Large intestine (tissue), 3 donors: ENCODE results near the gene FAM118B. TPM values are rescaled to one million over a fixed set of nuclear protein-coding genes. Genes with fewer than 3 reads are reported as not detected.

Experiments
- DNase-seq, 2 donors: peaks; one replicate each; pipeline versions ENCODE4 v3.0.0 to v3.0.0-alpha.2; 2013
- H3K27ac ChIP-seq: one replicate; pipeline ENCODE4 v1.5.1; 2013; ENCODE audit warnings: low read length
- H3K27me3 ChIP-seq: 2 replicates; pipeline ENCODE4 v1.6.1; 2013; ENCODE audit warnings: low read length; ENCODE audit not compliant: control insufficient read depth, insufficient read depth
- H3K36me3 ChIP-seq: 2 replicates; pipeline ENCODE4 v1.6.1; 2013; ENCODE audit warnings: low read length; ENCODE audit not compliant: control insufficient read depth, insufficient read depth
- H3K4me1 ChIP-seq: one replicate; pipeline ENCODE4 v1.6.1; 2013; ENCODE audit warnings: low read length; ENCODE audit not compliant: control insufficient read depth, insufficient read depth
- H3K4me3 ChIP-seq: one replicate; pipeline ENCODE4 v1.5.1; 2013; ENCODE audit warnings: low read length
- H3K9me3 ChIP-seq: one replicate; pipeline ENCODE4 v1.6.1; 2013; ENCODE audit warnings: mild to moderate bottlenecking, low read depth, low read length, moderate library complexity; ENCODE audit not compliant: control insufficient read depth
- WGBS: methylation state at CpG from one replicate; pipeline ENCODE4 v1.1.5; 2013; ENCODE audit warnings: low lambda C conversion rate; ENCODE audit not compliant: insufficient coverage; 5-methylcytosine and 5-hydroxymethylcytosine counted together
- polyA plus RNA-seq: library from polyadenylated mRNA; unstranded; fragments of 120-200 nt; gene quantifications from one replicate; pipeline ENCODE4 v1.2.1, GENCODE V29; 2013

The FAM118B gene
- polyA plus RNA-seq, 1 donor: 26.8 TPM

DNA sequence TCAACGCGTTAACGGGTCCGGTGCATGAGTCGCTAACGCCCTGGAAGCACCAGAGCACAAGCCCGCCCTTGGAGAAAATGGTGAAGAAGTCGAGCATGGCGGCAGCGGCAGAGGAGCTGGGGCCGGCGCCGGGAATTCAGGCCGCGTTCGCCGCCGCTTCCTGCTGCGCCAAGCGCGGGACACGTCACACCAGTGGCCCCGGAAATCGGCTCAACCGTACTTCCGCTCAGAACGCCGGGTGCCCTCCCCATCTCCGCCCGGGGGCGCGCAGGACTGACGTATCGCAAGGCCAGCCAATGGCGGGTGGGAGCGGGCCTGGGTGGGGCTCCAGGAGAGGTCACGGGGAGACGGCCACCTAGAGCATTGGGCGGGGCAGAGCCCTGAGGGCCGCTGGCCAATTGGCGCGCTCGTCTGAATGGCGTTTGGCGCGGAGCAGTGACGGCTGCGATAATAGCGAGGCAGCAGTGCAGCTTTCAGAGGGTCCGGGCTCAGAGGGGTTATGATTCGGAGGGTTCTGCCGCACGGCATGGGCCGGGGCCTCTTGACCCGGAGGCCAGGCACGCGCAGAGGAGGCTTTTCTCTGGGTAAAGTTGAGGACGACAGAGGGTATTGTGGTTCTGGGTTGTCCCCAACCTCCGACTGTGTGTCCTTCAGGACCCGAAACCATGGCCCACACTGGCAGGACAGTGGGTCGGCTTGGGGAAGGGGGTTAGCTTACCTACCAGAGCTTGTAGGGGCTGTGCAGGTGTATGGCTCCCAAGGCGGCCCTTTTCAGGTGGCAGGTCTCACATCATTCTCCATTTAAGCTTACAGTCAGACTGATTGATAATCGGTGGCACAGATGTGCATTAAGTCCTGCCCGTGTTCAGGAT, 57.4 kb downstream of the FAM118B start, which contains the start of the genes FOXRED1 and SRPRA:
Gene FOXRED1 (plus strand): TSS at position 447 of the 872 bp plus-strand sequence. CDS start 53 bp downstream, at position 500.
Gene SRPRA (minus strand): TSS at position 188 of the 872 bp plus-strand sequence. CDS start 91 bp downstream, at position 97.
- peak within 1 kb of the TSS; percentile 87 for H3K27ac ChIP-seq
- WGBS: no CpG with 5 or more reads among the region's 64 CpGs
- no peaks in the 10 kb centered on the region for H3K27me3 ChIP-seq
- H3K9me3 ChIP-seq: no peaks in the 10 kb centered on the region
- peaks cover 46% of the 10 kb centered on the region for H3K36me3 ChIP-seq
- DNase-seq: peak; percentile 99
- H3K4me3 ChIP-seq: peak within 1 kb of the TSS; percentile 98
- H3K4me1 ChIP-seq: peaks cover 12% of the 10 kb centered on the region

DNA sequence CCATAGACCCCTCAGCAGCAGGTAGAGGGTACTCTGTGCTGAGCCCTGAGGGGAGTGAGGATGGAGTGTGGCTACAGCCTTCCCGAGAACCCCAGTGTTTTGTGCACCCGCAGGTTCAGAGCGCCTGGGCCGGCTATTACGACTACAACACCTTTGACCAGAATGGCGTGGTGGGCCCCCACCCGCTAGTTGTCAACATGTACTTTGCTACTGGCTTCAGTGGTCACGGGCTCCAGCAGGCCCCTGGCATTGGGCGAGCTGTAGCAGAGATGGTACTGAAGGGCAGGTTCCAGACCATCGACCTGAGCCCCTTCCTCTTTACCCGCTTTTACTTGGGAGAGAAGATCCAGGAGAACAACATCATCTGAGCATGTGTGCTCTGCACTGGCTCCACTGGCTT, 65.7 kb downstream of the FAM118B start:
- no CpG with 5 or more reads among the region's 11 CpGs for WGBS

DNA sequence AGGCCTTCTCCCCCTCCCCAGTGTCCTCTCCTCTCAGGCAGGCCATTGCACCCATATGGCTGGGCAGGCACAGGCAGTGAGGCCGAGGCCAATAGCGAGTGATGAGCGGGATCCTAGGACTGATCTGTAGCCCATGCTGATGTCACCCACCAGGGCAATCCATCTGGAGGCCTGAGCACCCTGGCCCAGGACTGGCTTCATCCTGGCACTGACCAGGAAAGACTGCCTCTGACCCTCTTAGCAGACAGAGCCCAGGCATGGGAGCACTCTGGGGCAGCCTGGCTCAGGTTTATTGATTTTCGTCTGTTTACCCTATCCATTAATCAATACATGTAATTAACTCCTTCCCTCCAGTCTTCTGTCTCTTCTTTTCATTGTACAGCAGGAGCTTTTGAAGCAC, 66.2 kb downstream of the FAM118B start:
- Histone ChIP-seq H3K36me3 (peaks cover 41% of the 10 kb centered on the region), H3K4me3 (no peak overlapping the region), H3K9me3 (no peaks in the 10 kb centered on the region), H3K27ac (no peak overlapping the region), H3K4me1 (peaks cover 7% of the 10 kb centered on the region), H3K27me3 (no peaks in the 10 kb centered on the region)
- 90% methylated on average over 1 of the region's 4 CpGs for WGBS
- no peak for DNase-seq

More for the DNA sequence above, 65.7 kb downstream of the FAM118B start:
- no peaks in the 10 kb centered on the region for H3K9me3 ChIP-seq
- no peaks in the 10 kb centered on the region for H3K27me3 ChIP-seq
- no peak overlapping the region for H3K4me3 ChIP-seq
- H3K27ac ChIP-seq: no peak overlapping the region
- peaks cover 7% of the 10 kb centered on the region for H3K4me1 ChIP-seq
- no peak for DNase-seq
- H3K36me3 ChIP-seq: peaks cover 41% of the 10 kb centered on the region

DNA sequence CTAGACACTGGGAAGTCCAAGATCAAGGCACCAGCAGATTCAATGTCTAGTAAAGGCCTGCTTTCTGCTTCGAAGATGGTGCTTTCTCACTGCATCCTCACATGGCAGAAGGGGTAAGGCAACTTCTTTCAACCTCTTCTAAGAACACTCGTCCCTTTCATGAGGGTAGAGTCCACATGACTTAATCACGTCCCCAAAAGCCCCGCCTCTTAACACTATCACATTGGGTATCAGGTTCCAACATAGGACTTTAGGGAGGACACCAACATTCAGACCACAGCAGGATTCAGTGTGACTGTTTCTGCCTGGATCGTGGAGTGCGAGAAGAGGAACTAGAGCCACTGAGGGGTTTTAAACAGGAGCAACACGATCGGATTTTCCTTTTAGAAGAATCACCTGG, 67.6 kb downstream of the FAM118B start:
- Histone ChIP-seq H3K4me1 (peaks cover 7% of the 10 kb centered on the region), H3K27ac (no peak overlapping the region), H3K36me3 (peaks cover 31% of the 10 kb centered on the region), H3K4me3 (no peak overlapping the region), H3K9me3 (no peaks in the 10 kb centered on the region), H3K27me3 (no peaks in the 10 kb centered on the region)
- DNase-seq: no peak
- WGBS: no CpG with 5 or more reads among the region's 8 CpGs

DNA sequence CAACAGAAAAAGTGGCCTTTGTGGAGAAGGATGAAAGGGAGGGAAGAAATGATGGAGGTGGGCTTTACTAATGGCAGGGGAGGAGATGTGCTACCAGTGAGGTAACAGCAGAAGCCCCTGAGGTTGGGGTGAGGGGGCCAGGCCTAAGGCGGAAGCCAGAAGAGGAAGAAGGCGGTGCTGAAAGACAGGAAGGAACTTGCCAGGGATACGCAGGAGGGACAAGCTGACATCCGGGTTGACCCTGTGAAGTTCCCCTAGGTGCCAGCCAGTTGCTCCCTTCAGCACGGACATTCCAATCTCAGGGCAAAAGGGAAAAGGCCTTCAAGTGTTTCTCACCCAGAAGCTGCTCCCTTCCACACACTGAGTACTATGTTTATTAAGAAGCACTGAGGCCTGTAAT, 69.0 kb downstream of the FAM118B start:
- H3K9me3 ChIP-seq: no peaks in the 10 kb centered on the region
- no CpG with 5 or more reads among the region's 5 CpGs for WGBS
- H3K27ac ChIP-seq: no peak overlapping the region
- no peak overlapping the region for H3K4me3 ChIP-seq
- peaks cover 7% of the 10 kb centered on the region for H3K4me1 ChIP-seq
- DNase-seq: no peak
- H3K36me3 ChIP-seq: peaks cover 20% of the 10 kb centered on the region
- no peaks in the 10 kb centered on the region for H3K27me3 ChIP-seq

DNA sequence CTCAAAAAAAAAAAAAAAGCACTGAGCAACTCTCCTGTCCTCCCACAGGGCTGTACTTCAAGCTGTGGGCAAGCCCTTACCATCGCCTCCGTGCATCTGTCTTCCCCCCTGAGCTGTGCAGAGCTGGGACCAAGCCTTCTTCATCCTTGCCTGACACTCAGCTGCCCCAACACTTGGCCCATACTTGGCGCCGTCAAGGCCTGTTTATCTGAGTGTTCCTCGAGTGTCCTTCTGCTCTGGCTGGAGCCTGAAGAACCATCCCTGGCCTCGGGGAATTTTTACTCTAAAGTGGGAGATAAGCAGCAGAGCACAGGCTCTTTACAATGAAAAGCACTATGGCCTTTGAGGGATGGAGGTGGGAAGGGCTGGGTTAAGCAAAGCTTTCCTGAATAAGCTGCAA, 69.7 kb downstream of the FAM118B start:
- H3K9me3 ChIP-seq: no peaks in the 10 kb centered on the region
- no peak overlapping the region for H3K27ac ChIP-seq
- no peaks in the 10 kb centered on the region for H3K27me3 ChIP-seq
- DNase-seq: no peak
- peaks cover 7% of the 10 kb centered on the region for H3K4me1 ChIP-seq
- H3K36me3 ChIP-seq: peaks cover 13% of the 10 kb centered on the region
- no peak overlapping the region for H3K4me3 ChIP-seq
- WGBS: no CpG with 5 or more reads among the region's 6 CpGs

DNA sequence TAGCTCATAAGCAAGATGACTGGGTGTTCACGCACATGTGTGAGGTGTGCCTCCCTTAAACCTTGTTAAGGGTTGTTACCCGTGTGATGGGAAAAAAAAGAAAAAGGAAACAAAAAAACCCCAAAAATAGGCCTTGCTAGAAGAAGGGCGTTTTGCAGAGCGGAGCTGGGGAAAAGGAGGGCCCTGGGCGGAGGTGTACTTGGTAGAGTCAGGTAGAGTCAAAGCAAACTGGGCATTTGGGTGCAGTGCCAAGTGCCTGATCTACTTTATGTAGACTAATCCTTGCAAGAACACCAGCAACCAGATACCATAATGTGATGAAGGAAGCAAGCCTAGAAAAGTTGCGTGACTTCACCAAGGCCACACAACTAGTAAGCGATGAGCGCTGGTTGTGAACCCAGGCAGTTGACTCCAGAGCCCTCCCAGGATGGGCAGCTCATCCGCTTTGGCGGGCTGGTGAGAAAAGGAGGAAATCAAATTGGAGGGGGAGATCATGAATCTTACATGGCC, 70.1 kb downstream of the FAM118B start:
- DNase-seq: no peak
- 95% methylated on average over 4 of the region's 10 CpGs for WGBS
- peak overlapping the region; percentile 78 for H3K4me3 ChIP-seq
- no peaks in the 10 kb centered on the region for H3K9me3 ChIP-seq
- no peaks in the 10 kb centered on the region for H3K27me3 ChIP-seq
- peaks cover 7% of the 10 kb centered on the region for H3K4me1 ChIP-seq
- H3K36me3 ChIP-seq: peaks cover 14% of the 10 kb centered on the region
- H3K27ac ChIP-seq: no peak overlapping the region

DNA sequence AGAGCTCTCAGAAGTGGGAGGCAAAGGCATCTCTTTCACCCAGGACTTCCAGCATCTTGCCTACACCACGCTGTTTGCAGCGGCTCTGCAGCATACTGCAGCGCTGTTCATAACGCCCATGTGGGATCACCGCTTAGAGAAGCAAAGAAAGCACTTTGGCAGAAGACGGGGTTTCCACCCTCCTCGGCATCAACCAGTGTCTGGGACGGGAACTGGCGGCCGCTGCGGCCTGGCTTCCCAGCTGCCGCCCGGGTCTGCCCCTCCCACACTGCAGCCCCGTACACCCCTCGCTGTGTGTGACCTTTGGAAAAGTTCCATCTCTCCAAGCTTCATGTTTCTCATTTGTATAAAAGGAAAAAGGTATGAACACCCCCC, 70.8 kb downstream of the FAM118B start:
- H3K36me3 ChIP-seq: peaks cover 9% of the 10 kb centered on the region
- H3K9me3 ChIP-seq: no peaks in the 10 kb centered on the region
- WGBS: no CpG with 5 or more reads among the region's 15 CpGs
- DNase-seq: peak in 1 of 2 donors; percentile 68
- H3K27ac ChIP-seq: peak overlapping the region; percentile 86
- H3K4me3 ChIP-seq: peak overlapping the region; percentile 78
- no peaks in the 10 kb centered on the region for H3K27me3 ChIP-seq
- H3K4me1 ChIP-seq: peaks cover 7% of the 10 kb centered on the region

DNA sequence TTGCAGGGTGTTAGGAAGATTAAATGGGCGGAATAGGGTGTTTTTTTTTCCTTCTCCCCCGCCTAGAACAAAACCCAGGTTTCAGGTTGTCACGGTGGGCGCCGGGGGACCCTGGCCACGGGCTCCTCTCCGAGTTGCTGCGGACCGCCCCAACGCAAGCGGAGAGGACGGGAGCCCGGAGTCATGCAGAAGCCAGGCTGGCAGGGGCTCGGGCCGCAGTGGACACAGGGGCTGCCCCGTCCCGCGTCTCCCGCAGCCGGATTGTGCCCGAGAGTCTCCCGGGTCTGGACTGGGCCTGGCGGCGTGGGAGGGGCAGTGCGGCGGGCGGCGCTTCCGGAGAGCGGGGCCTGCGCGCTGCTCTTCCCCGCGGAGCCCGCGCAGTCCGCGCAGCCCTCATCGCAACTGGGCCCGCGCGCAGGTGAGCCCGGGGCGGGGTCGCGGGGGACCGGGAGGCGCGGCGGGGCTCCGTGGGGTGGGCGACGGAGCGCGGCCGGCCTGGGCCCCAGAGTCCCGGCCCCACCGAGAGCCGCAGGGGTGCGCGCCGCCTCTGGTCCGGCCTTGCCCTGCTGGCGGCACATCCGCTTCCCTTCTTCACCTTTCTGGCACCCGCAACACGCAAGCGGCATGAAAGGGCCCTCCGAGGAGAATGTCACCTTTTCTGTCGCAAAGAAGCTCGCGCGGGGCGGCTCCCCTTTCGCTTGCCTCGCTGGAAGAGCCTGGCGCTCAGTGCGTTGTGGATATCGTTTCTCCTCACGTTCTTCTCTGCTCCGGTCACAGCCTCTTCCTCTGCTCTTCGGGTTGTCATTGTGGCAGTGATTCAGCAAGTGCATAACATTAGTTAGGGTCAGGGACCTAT, 71.4 kb downstream of the FAM118B start, which contains the start of gene TIRAP:
Gene TIRAP (plus strand): TSS at position 358 of the 856 bp plus-strand sequence. CDS start 7,802 bp downstream, outside the sequence.
- H3K4me1 ChIP-seq: peaks cover 7% of the 10 kb centered on the region
- peaks cover 5% of the 10 kb centered on the region for H3K36me3 ChIP-seq
- H3K4me3 ChIP-seq: peak within 1 kb of the TSS; percentile 79
- no peaks in the 10 kb centered on the region for H3K27me3 ChIP-seq
- peak within 1 kb of the TSS; percentile 90 for H3K27ac ChIP-seq
- H3K9me3 ChIP-seq: no peaks in the 10 kb centered on the region
- DNase-seq: peak; percentile 44 to 81
- no CpG with 5 or more reads among the region's 82 CpGs for WGBS

DNA sequence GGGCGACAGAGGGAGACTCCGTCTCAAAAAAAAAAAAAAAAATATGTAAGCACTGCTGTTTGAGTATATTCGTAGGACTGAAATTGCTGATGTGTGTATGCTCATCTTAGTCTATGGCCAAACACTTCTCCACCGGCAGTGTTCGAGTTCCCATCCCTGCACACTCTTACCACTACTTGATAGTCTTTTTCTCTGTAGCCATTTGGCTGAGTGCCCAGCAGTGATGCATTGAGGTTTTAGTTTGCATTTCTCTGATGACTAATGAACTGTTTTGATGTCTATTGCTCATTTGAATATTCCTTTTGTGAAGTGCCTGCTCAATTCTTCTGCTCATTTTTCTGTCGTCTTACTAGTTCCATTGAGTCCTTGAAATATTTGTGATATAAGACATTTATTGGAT, 73.2 kb downstream of the FAM118B start:
- H3K9me3 ChIP-seq: no peaks in the 10 kb centered on the region
- H3K27me3 ChIP-seq: no peaks in the 10 kb centered on the region
- H3K4me3 ChIP-seq: no peak overlapping the region
- no peak for DNase-seq
- peaks cover 3% of the 10 kb centered on the region for H3K36me3 ChIP-seq
- H3K4me1 ChIP-seq: peaks cover 7% of the 10 kb centered on the region
- H3K27ac ChIP-seq: no peak overlapping the region
- 100% methylated on average over 3 of the region's 6 CpGs for WGBS
